Kidney (tissue), 14 donors: ENCODE data around the gene FARP2. TPM values are rescaled to one million over a fixed set of nuclear protein-coding genes. Genes with fewer than 3 reads are reported as not detected.
"Not testable (repeated sequence)": the region's sequence is repeated elsewhere in the genome, so short reads cannot be mapped to it uniquely, and the experiment has no call there.

Experiments used
- DNase-seq, 5 donors: peaks; one replicate each; pipeline ENCODE4 v3.0.0-alpha.2; 2013 to 2020
- FAIRE-seq: peaks from 2 replicates; lab custom pipeline; 2012; peaks lifted over from hg19 to GRCh38; lab: Jason Lieb, UNC
- H3K27ac ChIP-seq, 2 donors: one replicate each; pipeline ENCODE4 v1.7.0; 2013; ENCODE audit warnings: low read depth in 2 of 2, low read length in 2 of 2, inconsistent platforms in 1 of 2
- H3K27me3 ChIP-seq: one replicate; pipeline ENCODE4 v1.7.1; 2013; ENCODE audit warnings: low read length, inconsistent platforms; ENCODE audit not compliant: control insufficient read depth, insufficient read depth
- H3K36me3 ChIP-seq, 3 donors: one replicate each; pipeline versions ENCODE4 v1.7.0 to v1.7.1; 2013; ENCODE audit warnings: low read length in 3 of 3, control low read depth in 1 of 3, inconsistent platforms in 1 of 3; ENCODE audit not compliant: insufficient read depth in 3 of 3, control insufficient read depth in 2 of 3
- H3K4me1 ChIP-seq, 3 donors: one replicate each; pipeline versions ENCODE4 v1.7.0 to v1.7.1; 2013; ENCODE audit warnings: low read length in 3 of 3, inconsistent platforms in 1 of 3, low read depth in 1 of 3; ENCODE audit not compliant: control insufficient read depth in 2 of 3, insufficient read depth in 2 of 3
- H3K4me3 ChIP-seq, 3 donors: one replicate each; pipeline versions ENCODE4 v1.7.0 to v1.8.1; 2013; ENCODE audit warnings: low read length in 3 of 3, control low read depth in 1 of 3, inconsistent platforms in 1 of 3
- H3K9ac ChIP-seq, 3 donors: one replicate each; pipeline versions ENCODE4 v1.7.0 to v1.7.1; 2013; ENCODE audit warnings: low read length in 3 of 3, control low read depth in 1 of 3, inconsistent platforms in 1 of 3
- H3K9me3 ChIP-seq, 3 donors: one replicate each; pipeline versions ENCODE4 v1.7.0 to v1.7.1; 2013; ENCODE audit warnings: low read length in 3 of 3, control low read depth in 1 of 3, inconsistent platforms in 1 of 3; ENCODE audit not compliant: control insufficient read depth in 2 of 3, insufficient read depth in 1 of 3
- intact Hi-C: fragments of 100-400 bp; cut with DNase I; formaldehyde crosslinking; loops from one replicate; pipeline ENCODE4 v1.11.1; 2022
- polyA plus RNA-seq: library from polyadenylated mRNA; stranded (reverse); fragments of 350-450 nt; fragmentation: Illumina TruSeq; extraction: RNeasy Lipid Tissue Mini Kit (QIAGEN cat#74804); gene quantifications from one replicate; pipeline ENCODE4 v1.2.3, GENCODE V29; 2014; ENCODE audit warnings: low read depth, low replicate concordance; ENCODE audit not compliant: insufficient read depth
- total RNA-seq: library from RNA; stranded (reverse); fragmentation: NEBNext Ultra II Directional; extraction: Animal tissue kit (Norgen Biotek cat#: 25700); gene quantifications from one replicate; pipeline ENCODE4 v1.2.1, GENCODE V29; 2021
- TF ChIP-seq, protein P1 (sequence below): IDR thresholded peaks from 3 replicates; pipeline ENCODE4 v1.5.1; 2012; ENCODE audit warnings: mild to moderate bottlenecking, moderate library complexity, borderline replicate concordance; ENCODE audit not compliant: insufficient read depth; ENCODE audit errors: extremely low read depth
- donor health status: control.
- donor health status: control.
- donor health status: control.
- donor health status: control.
- donor health status: control.
- donor health status: DM: yes; HTN: yes; CAD: no.
- donor health status: Normal renal cell carcinoma (clear cell type).

The FARP2 gene
- total and polyA plus RNA-seq, 2 donors from 2014 or later: 20.3 to 50.5 TPM

- DNase-seq (no peak), FAIRE-seq (no peak)
- no peak overlapping the region for H3K27ac ChIP-seq
- no peaks in the 10 kb centered on the region for H3K27me3 ChIP-seq
- TF ChIP-seq, protein P1, sequence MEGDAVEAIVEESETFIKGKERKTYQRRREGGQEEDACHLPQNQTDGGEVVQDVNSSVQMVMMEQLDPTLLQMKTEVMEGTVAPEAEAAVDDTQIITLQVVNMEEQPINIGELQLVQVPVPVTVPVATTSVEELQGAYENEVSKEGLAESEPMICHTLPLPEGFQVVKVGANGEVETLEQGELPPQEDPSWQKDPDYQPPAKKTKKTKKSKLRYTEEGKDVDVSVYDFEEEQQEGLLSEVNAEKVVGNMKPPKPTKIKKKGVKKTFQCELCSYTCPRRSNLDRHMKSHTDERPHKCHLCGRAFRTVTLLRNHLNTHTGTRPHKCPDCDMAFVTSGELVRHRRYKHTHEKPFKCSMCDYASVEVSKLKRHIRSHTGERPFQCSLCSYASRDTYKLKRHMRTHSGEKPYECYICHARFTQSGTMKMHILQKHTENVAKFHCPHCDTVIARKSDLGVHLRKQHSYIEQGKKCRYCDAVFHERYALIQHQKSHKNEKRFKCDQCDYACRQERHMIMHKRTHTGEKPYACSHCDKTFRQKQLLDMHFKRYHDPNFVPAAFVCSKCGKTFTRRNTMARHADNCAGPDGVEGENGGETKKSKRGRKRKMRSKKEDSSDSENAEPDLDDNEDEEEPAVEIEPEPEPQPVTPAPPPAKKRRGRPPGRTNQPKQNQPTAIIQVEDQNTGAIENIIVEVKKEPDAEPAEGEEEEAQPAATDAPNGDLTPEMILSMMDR: no peak
- H3K9me3 ChIP-seq: no peaks in the 10 kb centered on the region
- intact Hi-C loops: no loop called here
- no peaks in the 10 kb centered on the region for H3K4me1 ChIP-seq
- no peak overlapping the region for H3K9ac ChIP-seq
- no peak overlapping the region for H3K4me3 ChIP-seq
- peaks cover 0 to 32% (median 3%) of the 10 kb centered on the region in 3 donors for H3K36me3 ChIP-seq
Measured at GRCh38 chr2:241422350-241422749, 66.3 kb downstream of the FARP2 start.

DNA sequence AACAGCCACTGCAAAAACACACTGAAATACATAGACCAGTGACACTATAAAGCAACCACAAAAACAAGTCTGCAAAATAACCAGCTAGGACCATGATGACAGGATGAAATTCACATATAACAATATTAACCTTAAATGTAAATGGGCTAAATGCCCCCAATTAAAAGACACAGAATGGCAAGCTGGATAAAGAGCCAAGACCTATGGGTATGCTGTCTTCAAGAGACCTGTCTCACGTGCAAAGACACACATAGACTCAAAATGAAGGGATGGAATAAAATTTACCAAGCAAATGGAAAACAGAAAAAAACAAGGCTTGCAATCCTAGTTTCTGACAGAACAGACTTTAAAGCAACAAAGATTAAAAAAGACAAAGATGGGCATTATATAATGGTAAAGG lies 67.4 kb downstream of the FARP2 start:
- H3K9me3 ChIP-seq, H3K27ac ChIP-seq, H3K9ac ChIP-seq, DNase-seq, H3K4me3 ChIP-seq, FAIRE-seq, intact Hi-C loops, H3K27me3 ChIP-seq, H3K4me1 ChIP-seq: not testable (repeated sequence)
- peaks cover 0 to 25% (median 3%) of the 10 kb centered on the region in 3 donors for H3K36me3 ChIP-seq

DNA sequence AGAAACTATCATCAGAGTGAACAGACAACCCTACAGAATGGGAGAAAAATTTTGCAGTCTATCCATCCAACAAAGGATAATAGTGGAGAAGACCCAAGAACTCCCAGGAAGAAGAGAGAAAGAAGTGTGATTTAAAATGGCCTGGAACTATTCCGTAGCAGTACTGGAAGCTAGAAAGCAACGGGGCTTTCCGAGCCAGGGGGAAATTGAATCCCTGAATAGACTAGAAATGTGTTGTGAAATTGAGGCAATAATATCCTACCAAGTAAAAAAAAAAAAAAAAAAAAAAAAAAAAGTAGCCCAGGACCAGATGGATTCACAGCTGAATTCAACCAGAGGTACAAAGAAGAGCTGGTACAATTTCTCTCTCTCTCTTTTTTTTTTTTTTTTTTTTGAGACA lies 69.3 kb downstream of the FARP2 start:
- H3K36me3 ChIP-seq: peaks cover 3 to 22% (median 6%) of the 10 kb centered on the region in 3 donors
- intact Hi-C loops: no loop called here

DNA sequence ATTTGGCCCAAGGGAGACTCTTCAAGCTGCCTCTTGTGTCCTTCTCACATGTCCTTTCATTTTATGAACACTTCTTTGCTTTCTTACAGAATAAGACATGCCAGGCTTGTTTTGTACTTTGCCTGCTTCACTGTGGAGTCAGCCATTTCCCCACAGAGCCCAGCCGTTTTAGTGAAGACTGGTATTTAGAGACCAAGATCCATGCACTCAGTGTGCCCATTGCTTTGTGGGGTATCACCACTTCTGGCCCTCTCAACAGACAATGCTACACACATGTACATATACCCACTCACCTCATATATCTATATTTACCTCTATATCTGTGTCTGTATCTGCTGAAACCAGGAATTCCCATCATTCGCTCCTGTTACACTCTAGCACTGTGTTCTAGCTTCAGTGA lies 74.1 kb downstream of the FARP2 start:
- Histone ChIP-seq H3K27ac (no peak overlapping the region), H3K36me3 (peaks cover 0 to 26% (median 13%) of the 10 kb centered on the region in 3 donors), H3K9ac (no peak overlapping the region), H3K27me3 (no peaks in the 10 kb centered on the region), H3K4me3 (no peak overlapping the region), H3K9me3 (no peaks in the 10 kb centered on the region), H3K4me1 (no peaks in the 10 kb centered on the region)
- intact Hi-C loops: no loop called here
- FAIRE-seq: no peak
- no peak for DNase-seq
- TF ChIP-seq, protein P1: no peak

More for the DNA sequence above, 69.3 kb downstream of the FARP2 start:
- TF ChIP-seq, protein P1: no peak
- no peaks in the 10 kb centered on the region for H3K9me3 ChIP-seq
- DNase-seq: no peak
- no peaks in the 10 kb centered on the region for H3K4me1 ChIP-seq
- H3K27me3 ChIP-seq: no peaks in the 10 kb centered on the region
- H3K4me3 ChIP-seq: no peak overlapping the region
- no peak for FAIRE-seq
- H3K27ac ChIP-seq: no peak overlapping the region
- H3K9ac ChIP-seq: no peak overlapping the region
